GM23248 (cell line): ENCODE results near the gene IPO13.

Experiments
- EZH2 ChIP-seq: fragments of 200-600 bp; sonication (generic); IDR thresholded peaks from 2 replicates; pipeline ENCODE4 v1.6.1; 2018; ENCODE audit warnings: antibody characterized with exemption, mild to moderate bottlenecking; ENCODE audit not compliant: insufficient read depth, poor library complexity, severe bottlenecking
- EZH2phosphoT487 ChIP-seq: fragments of 200-600 bp; sonication (generic); IDR thresholded peaks from 2 replicates; pipeline ENCODE4 v1.6.1; 2018; ENCODE audit warnings: antibody characterized with exemption, moderate library complexity, mild to moderate bottlenecking, low read depth; ENCODE audit not compliant: insufficient read depth

DNA sequence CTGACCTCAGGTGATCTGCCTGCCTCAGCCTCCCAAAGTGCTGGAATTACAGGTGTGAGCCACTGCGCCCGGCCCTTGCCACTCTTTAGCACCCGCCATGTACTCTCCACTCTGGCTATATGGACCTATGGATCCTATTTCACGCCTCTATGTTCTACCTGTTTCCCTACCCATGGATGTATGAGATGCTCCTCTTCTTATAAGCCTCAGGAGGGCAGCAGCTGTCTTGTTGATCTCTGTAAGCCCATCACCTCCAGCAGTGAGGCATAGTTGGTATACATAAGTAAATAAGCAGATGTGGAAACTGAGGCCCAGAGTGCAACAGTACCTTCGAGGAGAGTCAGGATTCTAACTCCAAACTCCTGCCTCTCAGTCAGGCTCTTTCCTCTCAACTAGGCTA, 37.9 kb upstream of the IPO13 start:
- TF ChIP-seq EZH2phosphoT487 (no peak), EZH2 (no peak)
